H9 (cell line): ENCODE measurements around the gene HIPK2. TPM values are rescaled to one million over a fixed set of nuclear protein-coding genes. Genes with fewer than 3 reads are reported as not detected.

ENCODE experiments used
- DNase-seq: peaks from one replicate; pipeline ENCODE4 v3.0.0-alpha.2; 2017
- H2AFZ ChIP-seq: one replicate; pipeline ENCODE4 v1.6.1; 2013; ENCODE audit warnings: mild to moderate bottlenecking, low read length, control low read depth, moderate library complexity
- H2AK5ac ChIP-seq: 2 replicates; pipeline ENCODE4 v1.6.1; 2013; ENCODE audit warnings: low read length, control low read depth, mixed read lengths; ENCODE audit not compliant: insufficient read length
- H2BK120ac ChIP-seq: one replicate; pipeline ENCODE4 v1.6.1; 2013; ENCODE audit warnings: low read depth, mild to moderate bottlenecking, low read length, control low read depth, inconsistent platforms; ENCODE audit not compliant: poor library complexity, severe bottlenecking
- H2BK12ac ChIP-seq: 2 replicates; pipeline ENCODE4 v1.6.1; 2013; ENCODE audit warnings: low read length, control low read depth, mixed read lengths, low read depth; ENCODE audit not compliant: insufficient read length
- H2BK15ac ChIP-seq: 2 replicates; pipeline ENCODE4 v1.6.1; 2013; ENCODE audit warnings: low read depth, low read length, control low read depth
- H2BK20ac ChIP-seq: one replicate; pipeline ENCODE4 v1.6.1; 2013; ENCODE audit warnings: low read depth, mild to moderate bottlenecking, low read length, control low read depth, inconsistent platforms; ENCODE audit not compliant: poor library complexity, severe bottlenecking
- H2BK5ac ChIP-seq: 2 replicates; pipeline ENCODE4 v1.6.1; 2013; ENCODE audit warnings: low read length, control low read depth, mixed read lengths; ENCODE audit not compliant: insufficient read length
- H3K14ac ChIP-seq: 2 replicates; pipeline ENCODE4 v1.6.1; 2013; ENCODE audit warnings: low read length, control low read depth; ENCODE audit not compliant: insufficient read depth
- H3K18ac ChIP-seq: 2 replicates; pipeline ENCODE4 v1.6.1; 2013; ENCODE audit warnings: low read depth, mild to moderate bottlenecking, mixed read lengths, low read length, control low read depth; ENCODE audit not compliant: insufficient read length
- H3K23ac ChIP-seq: 2 replicates; pipeline ENCODE4 v1.6.1; 2013; ENCODE audit warnings: low read length, control low read depth, mixed read lengths, low read depth; ENCODE audit not compliant: insufficient read length
- H3K23me2 ChIP-seq: 2 replicates; pipeline ENCODE4 v1.6.1; 2013; ENCODE audit warnings: low read depth, mild to moderate bottlenecking, mixed read lengths, low read length, control low read depth; ENCODE audit not compliant: insufficient read length, poor library complexity, severe bottlenecking
- H3K27ac ChIP-seq: 2 replicates; pipeline ENCODE4 v1.5.1; 2013; ENCODE audit warnings: low read length, control low read depth, mixed read lengths, low read depth; ENCODE audit not compliant: insufficient read length
- H3K27me3 ChIP-seq: 2 replicates; pipeline ENCODE4 v1.6.1; 2013; ENCODE audit warnings: low read length, control low read depth, inconsistent platforms; ENCODE audit not compliant: insufficient read depth
- H3K4ac ChIP-seq: 2 replicates; pipeline ENCODE4 v1.6.1; 2013; ENCODE audit warnings: low read depth, mild to moderate bottlenecking, control low read depth, inconsistent platforms, low read length, moderate library complexity
- H3K4me1 ChIP-seq: 2 replicates; pipeline ENCODE4 v1.6.1; 2013; ENCODE audit warnings: low read length, control low read depth, inconsistent platforms; ENCODE audit not compliant: insufficient read depth
- H3K4me2 ChIP-seq: 2 replicates; pipeline ENCODE4 v1.6.1; 2013; ENCODE audit warnings: low read length, control low read depth, mixed read lengths; ENCODE audit not compliant: insufficient read length, insufficient read depth
- H3K56ac ChIP-seq: 2 replicates; pipeline ENCODE4 v1.6.1; 2013; ENCODE audit warnings: low read depth, mild to moderate bottlenecking, mixed read lengths, low read length, control low read depth; ENCODE audit not compliant: insufficient read length
- H3K79me1 ChIP-seq: 2 replicates; pipeline ENCODE4 v1.6.1; 2013; ENCODE audit warnings: low read depth, mild to moderate bottlenecking, moderate library complexity, low read length, control low read depth, inconsistent platforms; ENCODE audit not compliant: insufficient read depth, poor library complexity, severe bottlenecking
- H3K79me2 ChIP-seq: 2 replicates; pipeline ENCODE4 v1.6.1; 2013; ENCODE audit warnings: low read length, control low read depth, inconsistent platforms; ENCODE audit not compliant: insufficient read depth
- H3K9ac ChIP-seq: 2 replicates; pipeline ENCODE4 v1.6.1; 2013; ENCODE audit warnings: low read length, control low read depth, mixed read lengths; ENCODE audit not compliant: insufficient read length; ENCODE audit errors: extremely low read depth
- H3K9me3 ChIP-seq: one replicate; pipeline ENCODE4 v1.6.1; 2013; ENCODE audit warnings: low read depth, low read length, inconsistent platforms; ENCODE audit not compliant: control insufficient read depth
- H3T11ph ChIP-seq: one replicate; pipeline ENCODE4 v1.6.1; 2013; ENCODE audit warnings: mild to moderate bottlenecking, low read length, control low read depth, inconsistent platforms
- H4K20me1 ChIP-seq: one replicate; pipeline ENCODE4 v1.6.1; 2013; ENCODE audit not compliant: control insufficient read depth, insufficient read length, insufficient read depth
- H4K5ac ChIP-seq: 2 replicates; pipeline ENCODE4 v1.6.1; 2013; ENCODE audit warnings: low read depth, mild to moderate bottlenecking, mixed read lengths, low read length, control low read depth; ENCODE audit not compliant: insufficient read length
- H4K8ac ChIP-seq: replicated peaks from 2 replicates; pipeline ENCODE4 v1.6.1; 2013; ENCODE audit warnings: low read length, control low read depth, mixed read lengths, low read depth; ENCODE audit not compliant: insufficient read length
- H4K91ac ChIP-seq: 2 replicates; pipeline ENCODE4 v1.6.1; 2013; ENCODE audit warnings: low read depth, mild to moderate bottlenecking, moderate library complexity, mixed read lengths, low read length, control low read depth; ENCODE audit not compliant: insufficient read length
- H3K27ac Mint-ChIP-seq, 3 experiments: 2 replicates in 2 of 3; 3 replicates in 1 of 3; pipeline ENCODE4 v1.8.0; 2020 to 2021; ENCODE audit warnings: mixed read lengths in 3 of 3, mild to moderate bottlenecking in 1 of 3, moderate library complexity in 1 of 3
- H3K27me3 Mint-ChIP-seq: 2 replicates; pipeline ENCODE4 v1.8.0; 2021; ENCODE audit warnings: low read depth, mild to moderate bottlenecking, moderate library complexity, mixed read lengths
- H3K36me3 Mint-ChIP-seq, 3 experiments: 2 replicates in 2 of 3; 3 replicates in 1 of 3; pipeline ENCODE4 v1.8.0; 2020 to 2021; ENCODE audit warnings: low read depth in 3 of 3, mixed read lengths in 3 of 3; ENCODE audit not compliant: insufficient read depth in 1 of 3
- H3K4me1 Mint-ChIP-seq, 2 experiments: 2 replicates each; pipeline ENCODE4 v1.8.0; 2020; ENCODE audit warnings: mixed read lengths in 2 of 2
- H3K4me3 Mint-ChIP-seq, 2 experiments: 2 replicates in 1 of 2; 3 replicates in 1 of 2; pipeline ENCODE4 v1.8.0; 2020 to 2021; ENCODE audit warnings: mild to moderate bottlenecking in 2 of 2, mixed read lengths in 2 of 2, moderate library complexity in 1 of 2
- H3K9me3 Mint-ChIP-seq, 2 experiments: 2 replicates in 1 of 2; 3 replicates in 1 of 2; pipeline ENCODE4 v1.8.0; 2020; ENCODE audit warnings: mild to moderate bottlenecking in 2 of 2, mixed read lengths in 2 of 2, moderate library complexity in 1 of 2
- CTCF ChIP-seq: fragments of 200-600 bp; sonication (generic); conservative IDR thresholded peaks from 3 replicates; pipeline ENCODE4 v1.8.0; 2021; ENCODE audit warnings: antibody characterized with exemption, mild to moderate bottlenecking
- WGBS: extraction: QIAGEN DNeasy Blood & Tissue Kit; methylation state at CpG from one replicate; pipeline ENCODE4 v1.1.7; 2013; ENCODE audit warnings: missing lambda C conversion rate, low lambda C conversion rate, mixed read lengths; ENCODE audit not compliant: insufficient read length; ENCODE audit errors: extremely low coverage; 5-methylcytosine and 5-hydroxymethylcytosine counted together
- total RNA-seq: library from RNA; stranded (reverse); gene quantifications from 2 replicates; pipeline ENCODE4 v1.2.1, GENCODE V29; 2021

Gene HIPK2
- total RNA-seq, 1 experiment from 2014 or later = 21.9 TPM

GRCh38 chr7:139566075-139566474 is 211.7 kb downstream of the HIPK2 start:
- Histone ChIP-seq H3K4me2 (no peak overlapping the region), H4K8ac (no peak overlapping the region), H3K4me1 (no peaks in the 10 kb centered on the region), H3K23me2 (no peaks in the 10 kb centered on the region), H3K27me3 (no peaks in the 10 kb centered on the region), H3K79me1 (no peaks in the 10 kb centered on the region), H4K20me1 (no peaks in the 10 kb centered on the region), H4K5ac (no peak overlapping the region), H2BK20ac (no peak overlapping the region), H3K56ac (no peak overlapping the region), H3K27ac (no peak overlapping the region), H3K9me3 (no peaks in the 10 kb centered on the region), H2BK12ac (no peak overlapping the region), H2BK120ac (no peak overlapping the region), H2BK15ac (no peak overlapping the region), H3K18ac (no peak overlapping the region), H3K79me2 (no peaks in the 10 kb centered on the region), H3K23ac (no peak overlapping the region), H4K91ac (no peak overlapping the region), H3T11ph (no peak overlapping the region), H3K4ac (no peak overlapping the region), H3K14ac (no peak overlapping the region; the same call in 1 of the 2 replicates), H2AFZ (no peak overlapping the region), H2AK5ac (no peak overlapping the region), H2BK5ac (no peak overlapping the region), H3K9ac (no peak overlapping the region)
- H3K36me3 Mint-ChIP-seq = peaks cover 0 to 4% (median 0%) of the 10 kb centered on the region in 3 experiments; a peak in 1 of 7 replicates
- H3K4me3 Mint-ChIP-seq = no peak overlapping the region
- no peaks in the 10 kb centered on the region; the same call in 1 of the 2 replicates for H3K27me3 Mint-ChIP-seq
- peak overlapping the region in 1 of 3 experiments; percentile 23; a peak in 2 of 7 replicates for H3K27ac Mint-ChIP-seq
- peaks cover 37 to 41% of the 10 kb centered on the region in 2 experiments for H3K4me1 Mint-ChIP-seq
- no peak for TF ChIP-seq CTCF
- DNase-seq = no peak
- no peaks in the 10 kb centered on the region for H3K9me3 Mint-ChIP-seq
- no CpG with 5 or more reads among the region's 6 CpGs for WGBS
